Hematopoietic multipotent progenitor cell treated with erythropoietin and hydrocortisone succinate and interleukin-3 and kit ligand, for 15 days (in vitro differentiated cells): ENCODE measurements around the gene PCDHA6.
"Not testable (repeated sequence)": the region's sequence is repeated elsewhere in the genome, so short reads cannot be mapped to it uniquely, and the experiment has no call there.

Source experiments
- DNase-seq: peaks from one replicate; pipeline ENCODE4 v3.0.0-alpha.2; 2015; ENCODE audit warnings: low spot score

The PCDHA6 gene

DNA sequence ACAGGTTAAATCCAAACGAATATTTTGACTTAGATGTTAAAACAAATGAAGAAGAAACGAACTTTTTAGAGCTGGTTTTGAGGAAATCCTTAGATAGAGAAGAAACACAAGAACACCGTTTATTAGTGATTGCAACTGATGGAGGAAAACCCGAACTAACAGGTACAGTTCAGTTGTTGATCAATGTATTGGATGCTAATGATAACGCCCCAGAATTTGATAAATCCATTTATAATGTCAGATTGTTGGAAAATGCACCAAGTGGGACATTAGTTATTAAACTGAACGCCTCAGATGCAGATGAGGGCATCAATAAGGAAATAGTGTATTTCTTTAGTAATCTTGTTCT lies 5.5 kb upstream of the PCDHA6 start:
- no peak for DNase-seq

DNA sequence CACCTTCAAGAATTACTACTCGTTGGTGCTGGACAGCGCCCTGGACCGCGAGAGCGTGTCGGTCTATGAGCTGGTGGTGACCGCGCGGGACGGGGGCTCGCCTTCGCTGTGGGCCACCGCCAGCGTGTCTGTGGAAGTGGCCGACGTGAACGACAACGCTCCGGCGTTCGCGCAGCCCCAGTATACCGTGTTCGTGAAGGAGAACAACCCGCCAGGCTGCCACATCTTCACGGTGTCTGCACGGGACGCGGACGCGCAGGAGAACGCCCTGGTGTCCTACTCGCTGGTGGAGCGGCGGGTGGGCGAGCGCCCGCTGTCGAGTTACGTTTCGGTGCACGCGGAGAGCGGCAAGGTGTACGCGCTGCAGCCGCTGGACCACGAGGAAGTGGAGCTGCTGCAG lies 4.8 kb upstream of the PCDHA6 start:
- not testable (repeated sequence) for DNase-seq

DNA sequence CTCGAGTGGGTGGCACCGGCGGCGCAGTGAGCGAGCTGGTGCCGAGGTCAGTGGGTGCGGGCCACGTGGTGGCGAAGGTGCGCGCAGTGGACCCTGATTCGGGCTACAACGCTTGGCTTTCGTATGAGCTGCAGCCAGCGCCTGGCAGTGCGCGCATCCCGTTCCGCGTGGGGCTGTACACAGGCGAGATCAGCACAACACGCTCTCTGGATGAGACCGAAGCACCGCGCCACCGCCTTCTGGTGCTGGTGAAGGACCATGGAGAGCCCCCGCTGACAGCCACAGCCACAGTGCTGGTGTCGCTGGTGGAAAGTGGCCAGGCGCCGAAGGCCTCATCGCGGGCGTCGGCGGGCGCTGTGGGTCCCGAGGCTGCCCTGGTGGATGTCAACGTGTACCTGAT lies 4.3 kb upstream of the PCDHA6 start:
- DNase-seq: no peak

GRCh38 chr5:140828362-140828737 lies 590 bp downstream of the PCDHA6 start:
- DNase-seq: no peak

GRCh38 chr5:140829511-140830501 lies 2.0 kb downstream of the PCDHA6 start:
- not testable (repeated sequence) for DNase-seq

DNA sequence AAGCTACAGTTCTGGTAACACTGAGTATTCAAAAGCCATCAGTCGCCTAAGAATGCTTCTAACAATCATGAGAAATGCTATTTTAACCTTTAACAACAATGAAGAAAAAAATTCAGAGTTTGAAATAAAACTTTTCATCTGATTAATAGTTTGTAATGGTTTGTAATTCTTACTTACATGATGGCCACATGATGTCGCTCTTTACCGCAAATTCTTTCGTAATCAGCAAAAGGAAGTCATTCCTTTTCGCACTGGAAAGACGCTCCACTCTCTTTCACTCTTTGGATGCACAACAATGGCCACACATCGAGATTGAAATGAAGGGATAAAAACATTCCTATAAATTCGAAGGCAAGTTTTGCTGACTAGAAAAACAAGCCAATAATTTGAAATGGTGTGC lies 6.2 kb downstream of the PCDHA6 start, which contains the start of gene PCDHA7:
TSS of gene PCDHA7 (plus strand) at position 277 of the 400 bp plus-strand sequence. CDS start at position 392, 115 bp downstream.
- no peak for DNase-seq

DNA sequence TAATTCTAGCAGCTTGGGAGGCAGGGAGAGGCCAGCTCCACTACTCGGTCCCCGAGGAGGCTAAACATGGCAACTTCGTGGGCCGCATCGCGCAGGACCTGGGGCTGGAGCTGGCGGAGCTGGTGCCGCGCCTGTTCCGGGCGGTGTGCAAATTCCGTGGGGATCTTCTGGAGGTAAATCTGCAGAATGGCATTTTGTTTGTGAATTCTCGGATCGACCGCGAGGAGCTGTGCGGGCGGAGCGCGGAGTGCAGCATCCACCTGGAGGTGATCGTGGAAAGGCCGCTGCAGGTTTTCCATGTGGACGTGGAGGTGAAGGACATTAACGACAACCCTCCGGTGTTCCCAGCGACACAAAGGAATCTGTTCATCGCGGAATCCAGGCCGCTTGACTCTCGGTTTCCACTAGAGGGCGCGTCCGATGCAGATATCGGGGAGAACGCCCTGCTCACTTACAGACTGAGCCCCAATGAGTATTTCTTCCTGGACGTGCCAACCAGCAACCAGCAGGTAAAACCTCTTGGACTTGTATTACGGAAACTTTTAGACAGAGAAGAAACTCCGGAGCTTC lies 6.8 kb downstream of the PCDHA6 start:
- not testable (repeated sequence) for DNase-seq

GRCh38 chr5:140835622-140836510 lies 8.1 kb downstream of the PCDHA6 start:
- no peak for DNase-seq

- DNase-seq: no peak
These were observed 13.5 kb downstream of the PCDHA6 start, which contains the start of gene PCDHA8 for GRCh38 chr5:140840978-140841962. PCDHA8 (plus strand) TSS chr5:140841187; CDS start chr5:140841322, 135 bp downstream.

DNA sequence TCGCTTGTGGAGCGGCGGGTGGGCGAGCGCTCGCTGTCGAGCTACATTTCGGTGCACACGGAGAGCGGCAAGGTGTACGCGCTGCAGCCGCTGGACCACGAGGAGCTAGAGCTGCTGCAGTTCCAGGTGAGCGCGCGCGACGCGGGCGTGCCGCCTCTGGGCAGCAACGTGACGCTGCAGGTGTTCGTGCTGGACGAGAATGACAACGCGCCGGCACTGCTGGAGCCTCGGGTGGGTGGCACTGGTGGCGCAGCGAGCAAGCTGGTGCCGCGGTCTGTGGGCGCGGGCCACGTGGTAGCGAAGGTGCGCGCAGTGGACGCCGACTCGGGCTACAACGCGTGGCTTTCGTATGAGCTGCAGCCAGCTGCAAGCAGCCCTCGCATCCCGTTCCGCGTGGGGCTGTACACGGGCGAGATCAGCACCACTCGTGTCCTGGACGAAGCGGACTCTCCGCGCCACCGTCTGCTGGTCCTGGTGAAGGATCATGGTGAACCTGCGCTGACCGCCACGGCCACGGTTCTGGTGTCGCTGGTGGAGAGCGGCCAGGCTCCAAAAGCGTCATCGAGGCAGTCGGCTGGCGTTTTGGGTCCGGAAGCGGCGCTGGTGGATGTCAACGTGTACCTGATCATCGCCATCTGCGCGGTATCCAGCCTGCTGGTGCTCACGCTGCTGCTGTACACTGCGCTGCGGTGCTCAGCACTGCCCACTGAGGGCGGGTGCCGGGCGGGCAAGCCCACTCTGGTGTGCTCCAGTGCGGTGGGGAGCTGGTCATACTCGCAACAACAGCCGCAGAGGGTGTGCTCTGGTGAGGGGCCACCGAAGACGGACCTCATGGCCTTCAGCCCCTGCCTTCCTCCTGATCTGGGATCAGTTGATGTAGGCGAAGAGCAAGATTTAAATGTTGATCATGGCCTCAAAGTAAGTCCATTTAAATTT lies 15.3 kb downstream of the PCDHA6 start:
- DNase-seq: no peak

- DNase-seq: not testable (repeated sequence)
These were observed 20.7 kb downstream of the PCDHA6 start, which contains the start of gene PCDHA9 for GRCh38 chr5:140848139-140849102. PCDHA9 (plus strand) TSS chr5:140848382; CDS start chr5:140848496, 114 bp downstream.

DNA sequence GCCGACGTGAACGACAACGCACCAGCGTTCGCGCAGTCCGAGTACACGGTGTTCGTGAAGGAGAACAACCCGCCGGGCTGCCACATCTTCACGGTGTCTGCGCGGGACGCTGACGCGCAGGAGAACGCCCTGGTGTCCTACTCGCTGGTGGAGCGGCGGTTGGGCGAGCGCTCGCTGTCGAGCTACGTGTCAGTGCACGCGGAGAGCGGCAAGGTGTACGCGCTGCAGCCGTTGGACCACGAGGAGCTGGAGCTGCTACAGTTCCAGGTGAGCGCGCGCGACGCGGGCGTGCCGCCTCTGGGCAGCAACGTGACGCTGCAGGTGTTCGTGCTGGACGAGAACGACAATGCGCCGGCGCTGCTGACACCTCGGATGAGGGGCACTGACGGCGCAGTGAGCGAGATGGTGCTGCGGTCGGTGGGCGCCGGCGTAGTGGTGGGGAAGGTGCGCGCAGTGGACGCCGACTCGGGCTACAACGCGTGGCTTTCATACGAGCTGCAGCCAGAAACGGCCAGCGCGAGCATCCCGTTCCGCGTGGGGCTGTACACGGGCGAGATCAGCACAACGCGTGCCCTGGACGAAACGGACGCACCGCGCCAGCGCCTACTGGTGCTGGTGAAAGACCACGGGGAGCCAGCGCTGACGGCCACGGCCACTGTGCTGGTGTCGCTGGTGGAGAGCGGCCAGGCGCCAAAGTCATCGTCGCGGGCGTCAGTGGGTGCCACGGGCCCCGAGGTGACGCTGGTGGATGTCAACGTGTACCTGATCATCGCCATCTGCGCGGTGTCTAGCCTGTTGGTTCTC lies 22.3 kb downstream of the PCDHA6 start:
- not testable (repeated sequence) for DNase-seq

DNA sequence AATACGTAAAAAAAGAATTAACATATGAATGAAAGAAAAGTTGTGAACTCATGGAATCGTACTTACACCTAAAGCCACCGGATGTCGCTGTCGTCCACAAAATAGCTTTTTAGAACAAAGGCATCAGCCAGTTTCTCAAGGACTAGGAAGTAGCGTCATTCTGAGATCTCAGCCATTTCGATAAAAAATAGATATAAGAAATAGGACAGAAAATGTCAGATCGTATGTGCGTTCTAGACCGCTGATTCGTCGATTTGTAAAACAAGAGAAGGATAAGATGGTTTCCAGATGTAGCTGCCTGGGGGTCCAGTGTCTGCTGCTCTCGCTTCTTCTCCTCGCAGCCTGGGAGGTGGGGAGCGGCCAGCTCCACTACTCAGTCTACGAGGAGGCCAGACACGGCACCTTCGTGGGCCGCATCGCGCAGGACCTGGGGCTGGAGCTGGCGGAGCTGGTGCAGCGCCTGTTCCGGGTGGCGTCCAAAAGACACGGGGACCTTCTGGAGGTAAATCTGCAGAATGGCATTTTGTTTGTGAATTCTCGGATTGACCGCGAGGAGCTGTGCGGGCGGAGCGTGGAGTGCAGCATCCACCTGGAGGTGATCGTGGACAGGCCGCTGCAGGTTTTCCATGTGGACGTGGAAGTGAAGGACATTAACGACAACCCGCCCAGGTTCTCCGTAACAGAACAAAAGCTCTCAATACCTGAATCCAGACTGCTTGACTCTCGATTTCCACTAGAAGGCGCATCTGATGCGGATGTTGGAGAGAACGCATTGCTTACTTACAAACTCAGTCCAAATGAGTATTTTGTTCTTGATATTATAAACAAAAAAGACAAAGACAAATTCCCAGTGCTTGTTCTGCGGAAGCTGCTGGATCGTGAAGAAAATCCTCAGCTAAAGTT lies 28.3 kb downstream of the PCDHA6 start, which contains the start of gene PCDHA10:
TSS of gene PCDHA10 (plus strand) at position 126 of the 903 bp plus-strand sequence. CDS start at position 278, 152 bp downstream.
- no peak for DNase-seq

GRCh38 chr5:140857177-140857986 lies 29.6 kb downstream of the PCDHA6 start:
- no peak for DNase-seq

GRCh38 chr5:140857987-140858240 lies 30.2 kb downstream of the PCDHA6 start:
- no peak for DNase-seq
